ENCODE data around the gene SEMA7A.

- TF ChIP-seq POLR2A (IDR thresholded peaks at IDR 0.05) (no peak), CTCF (IDR thresholded peaks at IDR 0.05) (no peak)
Observed at GRCh38 chr15:74438206-74438605, 4.4 kb upstream of the SEMA7A start.
